A549 (cell line): ENCODE measurements around the gene MB21D2.
"Not testable (repeated sequence)": the region's sequence is repeated elsewhere in the genome, so short reads cannot be mapped to it uniquely, and the experiment has no call there.

Experiments
- CEBPB ChIP-seq, 2 experiments: fragments of >200 bp in 1 of 2; sonication (Bioruptor Twin) in 1 of 2; formaldehyde crosslinking in 1 of 2; IDR thresholded peaks; 2 replicates each; pipeline ENCODE4 v1.6.1; 2012 to 2016
- MYC ChIP-seq: IDR thresholded peaks from 2 replicates; pipeline ENCODE4 v1.6.1; 2012; ENCODE audit warnings: mild to moderate bottlenecking, inconsistent platforms, low read length, improper control_type of control experiment, borderline replicate concordance
- POLR2AphosphoS2 ChIP-seq: conservative IDR thresholded peaks from 2 replicates; pipeline ENCODE4 v1.6.1; 2012; ENCODE audit warnings: low read length, improper control_type of control experiment, inconsistent platforms

GRCh38 chr3:192774341-192774740 is 143.3 kb downstream of the MB21D2 start:
- TF ChIP-seq POLR2AphosphoS2; MYC; CEBPB (IDR thresholded peaks at IDR 0.05): not testable (repeated sequence)
